ENCODE measurements around the gene ABTB2. TPM values are rescaled to one million over a fixed set of nuclear protein-coding genes. Genes with fewer than 3 reads are reported as not detected.

The ABTB2 gene
- polyA plus RNA-seq, 1 donor from 2014 or later = 0.68 TPM

DNA sequence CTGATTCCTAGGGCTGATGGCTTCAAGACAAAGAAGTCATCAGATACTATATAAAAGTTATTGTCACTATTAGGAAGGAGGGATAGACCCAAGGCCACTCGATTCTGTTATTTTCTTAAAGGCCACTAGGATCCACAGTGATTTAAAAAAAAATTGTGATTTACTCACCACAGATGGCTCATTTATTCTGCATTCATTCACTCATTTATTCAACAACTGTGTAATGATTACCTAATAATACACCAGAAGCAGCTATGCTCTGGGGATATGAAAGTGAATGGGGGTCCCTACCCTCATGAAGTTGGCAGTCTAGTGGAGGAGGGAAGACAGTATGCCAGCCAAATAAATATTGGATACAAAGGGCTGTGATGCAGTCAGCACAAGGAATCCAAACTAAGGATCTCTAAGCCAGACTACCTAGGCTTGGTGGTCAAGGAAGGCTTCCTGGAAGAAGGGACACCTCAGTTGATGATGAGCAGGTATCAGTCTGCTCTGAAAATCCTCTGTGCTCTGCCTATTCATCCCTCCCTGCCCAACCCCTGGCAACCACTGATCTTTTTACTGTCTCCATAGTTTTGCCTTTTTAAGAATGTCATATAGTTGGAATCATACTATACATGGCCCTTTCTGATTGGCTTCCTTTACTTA, 141.9 kb downstream of the ABTB2 start:
- H3K4me3 ChIP-seq (ENCODE audit: low read length) = no peak overlapping the region
- no peak overlapping the region for H3K4me2 ChIP-seq (ENCODE audit: low read length)
- no peak overlapping the region for H2AFZ ChIP-seq (ENCODE audit: low read depth, low read length)
- H3K36me3 ChIP-seq (ENCODE audit: insufficient read depth, low read length) = no peaks in the 10 kb centered on the region
- no peaks in the 10 kb centered on the region for H3K79me2 ChIP-seq (replicated peaks; ENCODE audit: insufficient read depth, low read length)
- TF ChIP-seq RAD21 (conservative IDR thresholded peaks at IDR 0.05) (no peak), POLR2AphosphoS5 (IDR thresholded peaks at IDR 0.05) (no peak), EZH2 (IDR thresholded peaks at IDR 0.05; ENCODE audit: borderline replicate concordance, insufficient read depth, low read length, poor library complexity, severe bottlenecking) (no peak), MXI1 (conservative IDR thresholded peaks at IDR 0.05; ENCODE audit: poor library complexity, severe bottlenecking) (no peak), EP300 (conservative IDR thresholded peaks at IDR 0.05; ENCODE audit: poor library complexity, severe bottlenecking) (no peak), SMC3 (conservative IDR thresholded peaks at IDR 0.05; ENCODE audit: poor library complexity) (no peak), CTCF (IDR thresholded peaks at IDR 0.05; ENCODE audit: poor library complexity, severe bottlenecking) (no peak), TAF1 (IDR thresholded peaks at IDR 0.05; ENCODE audit: low read depth) (no peak)
- TF ChIP-seq, protein P1, sequence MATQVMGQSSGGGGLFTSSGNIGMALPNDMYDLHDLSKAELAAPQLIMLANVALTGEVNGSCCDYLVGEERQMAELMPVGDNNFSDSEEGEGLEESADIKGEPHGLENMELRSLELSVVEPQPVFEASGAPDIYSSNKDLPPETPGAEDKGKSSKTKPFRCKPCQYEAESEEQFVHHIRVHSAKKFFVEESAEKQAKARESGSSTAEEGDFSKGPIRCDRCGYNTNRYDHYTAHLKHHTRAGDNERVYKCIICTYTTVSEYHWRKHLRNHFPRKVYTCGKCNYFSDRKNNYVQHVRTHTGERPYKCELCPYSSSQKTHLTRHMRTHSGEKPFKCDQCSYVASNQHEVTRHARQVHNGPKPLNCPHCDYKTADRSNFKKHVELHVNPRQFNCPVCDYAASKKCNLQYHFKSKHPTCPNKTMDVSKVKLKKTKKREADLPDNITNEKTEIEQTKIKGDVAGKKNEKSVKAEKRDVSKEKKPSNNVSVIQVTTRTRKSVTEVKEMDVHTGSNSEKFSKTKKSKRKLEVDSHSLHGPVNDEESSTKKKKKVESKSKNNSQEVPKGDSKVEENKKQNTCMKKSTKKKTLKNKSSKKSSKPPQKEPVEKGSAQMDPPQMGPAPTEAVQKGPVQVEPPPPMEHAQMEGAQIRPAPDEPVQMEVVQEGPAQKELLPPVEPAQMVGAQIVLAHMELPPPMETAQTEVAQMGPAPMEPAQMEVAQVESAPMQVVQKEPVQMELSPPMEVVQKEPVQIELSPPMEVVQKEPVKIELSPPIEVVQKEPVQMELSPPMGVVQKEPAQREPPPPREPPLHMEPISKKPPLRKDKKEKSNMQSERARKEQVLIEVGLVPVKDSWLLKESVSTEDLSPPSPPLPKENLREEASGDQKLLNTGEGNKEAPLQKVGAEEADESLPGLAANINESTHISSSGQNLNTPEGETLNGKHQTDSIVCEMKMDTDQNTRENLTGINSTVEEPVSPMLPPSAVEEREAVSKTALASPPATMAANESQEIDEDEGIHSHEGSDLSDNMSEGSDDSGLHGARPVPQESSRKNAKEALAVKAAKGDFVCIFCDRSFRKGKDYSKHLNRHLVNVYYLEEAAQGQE (IDR thresholded peaks at IDR 0.05; ENCODE audit: borderline replicate concordance) = no peak
- no peaks in the 10 kb centered on the region for H3K27me3 ChIP-seq (ENCODE audit: insufficient read depth, low read depth, low read length)
- no peaks in the 10 kb centered on the region for H4K20me1 ChIP-seq (ENCODE audit: insufficient read depth)
- H3K9ac ChIP-seq (ENCODE audit: low read length) = no peak overlapping the region
- H3K9me2 ChIP-seq (ENCODE audit: insufficient read depth, low read length) = no peaks in the 10 kb centered on the region
- H3K27ac ChIP-seq (ENCODE audit: low read length) = no peak overlapping the region
- no peaks in the 10 kb centered on the region for H3K9me3 ChIP-seq (ENCODE audit: low read length)
- no peaks in the 10 kb centered on the region for H3F3A ChIP-seq (ENCODE audit: insufficient read depth, low read length, poor library complexity, severe bottlenecking)

- Histone ChIP-seq H3K36me3 (ENCODE audit: insufficient read depth, low read length) (no peaks in the 10 kb centered on the region), H3K27ac (ENCODE audit: low read length) (no peak overlapping the region), H3K4me2 (ENCODE audit: low read length) (no peak overlapping the region), H3K27me3 (ENCODE audit: insufficient read depth, low read depth, low read length) (no peaks in the 10 kb centered on the region), H2AFZ (ENCODE audit: low read depth, low read length) (no peak overlapping the region), H3K9me2 (ENCODE audit: insufficient read depth, low read length) (no peaks in the 10 kb centered on the region), H3F3A (ENCODE audit: insufficient read depth, low read length, poor library complexity, severe bottlenecking) (no peaks in the 10 kb centered on the region), H4K20me1 (ENCODE audit: insufficient read depth) (no peaks in the 10 kb centered on the region), H3K79me2 (replicated peaks; ENCODE audit: insufficient read depth, low read length) (no peaks in the 10 kb centered on the region), H3K9me3 (ENCODE audit: low read length) (no peaks in the 10 kb centered on the region), H3K9ac (ENCODE audit: low read length) (no peak overlapping the region), H3K4me3 (ENCODE audit: low read length) (no peak overlapping the region)
- TF ChIP-seq EZH2 (IDR thresholded peaks at IDR 0.05; ENCODE audit: borderline replicate concordance, insufficient read depth, low read length, poor library complexity, severe bottlenecking) (no peak), POLR2AphosphoS5 (IDR thresholded peaks at IDR 0.05) (no peak), RAD21 (conservative IDR thresholded peaks at IDR 0.05) (no peak), SMC3 (conservative IDR thresholded peaks at IDR 0.05; ENCODE audit: poor library complexity) (no peak), CTCF (IDR thresholded peaks at IDR 0.05; ENCODE audit: poor library complexity, severe bottlenecking) (no peak)
- TF ChIP-seq, protein P1 (IDR thresholded peaks at IDR 0.05; ENCODE audit: borderline replicate concordance) = no peak
Measured at GRCh38 chr11:34214961-34215805, 142.6 kb downstream of the ABTB2 start.

Data from neural cell (in vitro differentiated cells).